SK-N-SH treated with all-trans-retinoic acid at 6 μM for 48 hours (cell line): ENCODE results near the gene RBM44.

Experiments used
- ATAC-seq: fragments of 200-7000 bp; cut with Tn5 transposase; 3 replicates; pipeline ENCODE4 v1.9.1; 2020; ENCODE audit warnings: mild to moderate bottlenecking, moderate library complexity
- BACH2 ChIP-seq: fragments of 250-450 bp; sonication (Bioruptor Pico); IDR thresholded peaks from 2 replicates; pipeline ENCODE4 v1.9.0; 2021; ENCODE audit warnings: mild to moderate bottlenecking, borderline replicate concordance
- CSDC2 ChIP-seq: fragments of 250-450 bp; sonication (Bioruptor Pico); IDR thresholded peaks from 2 replicates; pipeline ENCODE4 v1.5.0; 2020; ENCODE audit warnings: mild to moderate bottlenecking, moderate library complexity
- ESRRG ChIP-seq: fragments of 250-450 bp; sonication (Bioruptor Pico); IDR thresholded peaks from 2 replicates; pipeline ENCODE4 v1.6.1; 2021; ENCODE audit warnings: mild to moderate bottlenecking
- ISL1 ChIP-seq: fragments of 250-450 bp; sonication (Bioruptor Pico); IDR thresholded peaks from 2 replicates; pipeline ENCODE4 v2.1.2; 2022; ENCODE audit warnings: mild to moderate bottlenecking, moderate library complexity
- OSR1 ChIP-seq: fragments of 250-450 bp; sonication (Bioruptor Pico); IDR thresholded peaks from 2 replicates; pipeline ENCODE4 v1.8.0; 2022; ENCODE audit warnings: moderate library complexity, mild to moderate bottlenecking, inconsistent platforms
- PPARA ChIP-seq: fragments of 250-450 bp; sonication (Bioruptor Pico); IDR thresholded peaks from 2 replicates; pipeline ENCODE4 v1.5.0; 2020; ENCODE audit warnings: mild to moderate bottlenecking, borderline replicate concordance
- RARB ChIP-seq: fragments of 250-450 bp; sonication (Bioruptor Pico); IDR thresholded peaks from 2 replicates; pipeline ENCODE4 v1.8.0; 2021; ENCODE audit warnings: mild to moderate bottlenecking, moderate library complexity
- SNAI2 ChIP-seq: fragments of 250-450 bp; sonication (Bioruptor Pico); IDR thresholded peaks from 2 replicates; pipeline ENCODE4 v1.5.0; 2020; ENCODE audit warnings: mild to moderate bottlenecking, moderate library complexity
- TCF4 ChIP-seq: fragments of 250-450 bp; sonication (Bioruptor Pico); IDR thresholded peaks from 2 replicates; pipeline ENCODE4 v1.8.0; 2021; ENCODE audit warnings: mild to moderate bottlenecking, moderate library complexity, borderline replicate concordance
- ZFP3 ChIP-seq: fragments of 250-450 bp; sonication (Bioruptor Pico); IDR thresholded peaks from 2 replicates; pipeline ENCODE4 v1.5.0; 2020; ENCODE audit warnings: mild to moderate bottlenecking, moderate library complexity
- ZFP30 ChIP-seq: fragments of 450-650 bp; formaldehyde crosslinking; IDR thresholded peaks from 2 replicates; pipeline ENCODE4 v1.5.0; 2022; ENCODE audit warnings: mild to moderate bottlenecking, moderate library complexity
- ZNF8 ChIP-seq: fragments of 450-650 bp; formaldehyde crosslinking; IDR thresholded peaks from 2 replicates; pipeline ENCODE4 v1.5.0; 2020; ENCODE audit warnings: mild to moderate bottlenecking, moderate library complexity
- TF ChIP-seq, protein P1 (sequence below): fragments of 250-450 bp; sonication (Bioruptor Pico); IDR thresholded peaks from 2 replicates; pipeline ENCODE4 v1.5.1; 2021; ENCODE audit warnings: mild to moderate bottlenecking, moderate library complexity
- TF ChIP-seq, protein P2 (sequence below): fragments of 250-450 bp; sonication (Bioruptor Pico); IDR thresholded peaks from 2 replicates; pipeline ENCODE4 v1.5.1; 2020; ENCODE audit warnings: low read depth, mild to moderate bottlenecking, moderate library complexity
- TF ChIP-seq, protein P3 (sequence below): fragments of 250-450 bp; sonication (Bioruptor Pico); IDR thresholded peaks from 2 replicates; pipeline ENCODE4 v1.8.0; 2021; ENCODE audit warnings: low read depth, mild to moderate bottlenecking, moderate library complexity, borderline replicate concordance
- TF ChIP-seq, protein P4 (sequence below): fragments of 250-450 bp; sonication (Bioruptor Pico); IDR thresholded peaks from 2 replicates; pipeline ENCODE4 v1.8.0; 2020; ENCODE audit warnings: mild to moderate bottlenecking, moderate library complexity, borderline replicate concordance
- TF ChIP-seq, protein P5 (sequence below): fragments of 250-450 bp; sonication (Bioruptor Pico); IDR thresholded peaks from 2 replicates; pipeline ENCODE4 v1.5.0; 2020; ENCODE audit warnings: mild to moderate bottlenecking, moderate library complexity

Gene RBM44

DNA sequence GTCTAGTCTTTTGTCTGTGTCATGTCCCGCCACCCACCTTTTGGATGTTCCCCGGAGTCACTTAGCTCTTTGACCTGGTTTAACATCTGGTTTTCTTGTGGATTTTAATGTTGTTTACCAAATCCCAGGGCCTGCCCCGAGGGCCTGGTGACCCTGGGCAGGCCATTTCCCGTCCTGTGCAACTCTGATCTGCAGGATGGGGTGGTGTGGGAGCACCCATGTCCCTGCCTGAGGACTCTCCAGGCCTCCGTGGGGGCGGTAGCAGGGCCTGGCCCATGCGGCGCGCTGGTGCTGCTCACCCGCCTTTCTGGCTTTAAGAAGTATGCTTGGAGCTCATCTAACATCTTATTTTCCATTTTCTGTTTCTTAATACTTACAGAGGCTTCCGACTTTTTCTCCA, 71.5 kb downstream of the RBM44 start:
- TF ChIP-seq, protein P1, sequence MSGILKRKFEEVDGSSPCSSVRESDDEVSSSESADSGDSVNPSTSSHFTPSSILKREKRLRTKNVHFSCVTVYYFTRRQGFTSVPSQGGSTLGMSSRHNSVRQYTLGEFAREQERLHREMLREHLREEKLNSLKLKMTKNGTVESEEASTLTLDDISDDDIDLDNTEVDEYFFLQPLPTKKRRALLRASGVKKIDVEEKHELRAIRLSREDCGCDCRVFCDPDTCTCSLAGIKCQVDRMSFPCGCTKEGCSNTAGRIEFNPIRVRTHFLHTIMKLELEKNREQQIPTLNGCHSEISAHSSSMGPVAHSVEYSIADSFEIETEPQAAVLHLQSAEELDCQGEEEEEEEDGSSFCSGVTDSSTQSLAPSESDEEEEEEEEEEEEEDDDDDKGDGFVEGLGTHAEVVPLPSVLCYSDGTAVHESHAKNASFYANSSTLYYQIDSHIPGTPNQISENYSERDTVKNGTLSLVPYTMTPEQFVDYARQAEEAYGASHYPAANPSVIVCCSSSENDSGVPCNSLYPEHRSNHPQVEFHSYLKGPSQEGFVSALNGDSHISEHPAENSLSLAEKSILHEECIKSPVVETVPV (CRISPR knock-in tag) = no peak
- no peak for TF ChIP-seq ZFP30 (CRISPR knock-in tag)
- no peak for TF ChIP-seq CSDC2 (CRISPR knock-in tag)
- no peak for TF ChIP-seq RARB (CRISPR knock-in tag)
- TF ChIP-seq, protein P2, sequence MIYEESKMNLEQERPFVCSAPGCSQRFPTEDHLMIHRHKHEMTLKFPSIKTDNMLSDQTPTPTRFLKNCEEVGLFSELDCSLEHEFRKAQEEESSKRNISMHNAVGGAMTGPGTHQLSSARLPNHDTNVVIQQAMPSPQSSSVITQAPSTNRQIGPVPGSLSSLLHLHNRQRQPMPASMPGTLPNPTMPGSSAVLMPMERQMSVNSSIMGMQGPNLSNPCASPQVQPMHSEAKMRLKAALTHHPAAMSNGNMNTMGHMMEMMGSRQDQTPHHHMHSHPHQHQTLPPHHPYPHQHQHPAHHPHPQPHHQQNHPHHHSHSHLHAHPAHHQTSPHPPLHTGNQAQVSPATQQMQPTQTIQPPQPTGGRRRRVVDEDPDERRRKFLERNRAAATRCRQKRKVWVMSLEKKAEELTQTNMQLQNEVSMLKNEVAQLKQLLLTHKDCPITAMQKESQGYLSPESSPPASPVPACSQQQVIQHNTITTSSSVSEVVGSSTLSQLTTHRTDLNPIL (CRISPR knock-in tag) = no peak
- TF ChIP-seq, protein P3, sequence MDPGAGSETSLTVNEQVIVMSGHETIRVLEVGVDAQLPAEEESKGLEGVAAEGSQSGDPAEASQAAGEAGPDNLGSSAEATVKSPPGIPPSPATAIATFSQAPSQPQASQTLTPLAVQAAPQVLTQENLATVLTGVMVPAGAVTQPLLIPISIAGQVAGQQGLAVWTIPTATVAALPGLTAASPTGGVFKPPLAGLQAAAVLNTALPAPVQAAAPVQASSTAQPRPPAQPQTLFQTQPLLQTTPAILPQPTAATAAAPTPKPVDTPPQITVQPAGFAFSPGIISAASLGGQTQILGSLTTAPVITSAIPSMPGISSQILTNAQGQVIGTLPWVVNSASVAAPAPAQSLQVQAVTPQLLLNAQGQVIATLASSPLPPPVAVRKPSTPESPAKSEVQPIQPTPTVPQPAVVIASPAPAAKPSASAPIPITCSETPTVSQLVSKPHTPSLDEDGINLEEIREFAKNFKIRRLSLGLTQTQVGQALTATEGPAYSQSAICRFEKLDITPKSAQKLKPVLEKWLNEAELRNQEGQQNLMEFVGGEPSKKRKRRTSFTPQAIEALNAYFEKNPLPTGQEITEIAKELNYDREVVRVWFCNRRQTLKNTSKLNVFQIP (CRISPR knock-in tag) = no peak
- TF ChIP-seq SNAI2 (CRISPR knock-in tag) = no peak
- TF ChIP-seq OSR1 (CRISPR knock-in tag) = no peak
- no peak for TF ChIP-seq ZFP3
- ATAC-seq = no peak

DNA sequence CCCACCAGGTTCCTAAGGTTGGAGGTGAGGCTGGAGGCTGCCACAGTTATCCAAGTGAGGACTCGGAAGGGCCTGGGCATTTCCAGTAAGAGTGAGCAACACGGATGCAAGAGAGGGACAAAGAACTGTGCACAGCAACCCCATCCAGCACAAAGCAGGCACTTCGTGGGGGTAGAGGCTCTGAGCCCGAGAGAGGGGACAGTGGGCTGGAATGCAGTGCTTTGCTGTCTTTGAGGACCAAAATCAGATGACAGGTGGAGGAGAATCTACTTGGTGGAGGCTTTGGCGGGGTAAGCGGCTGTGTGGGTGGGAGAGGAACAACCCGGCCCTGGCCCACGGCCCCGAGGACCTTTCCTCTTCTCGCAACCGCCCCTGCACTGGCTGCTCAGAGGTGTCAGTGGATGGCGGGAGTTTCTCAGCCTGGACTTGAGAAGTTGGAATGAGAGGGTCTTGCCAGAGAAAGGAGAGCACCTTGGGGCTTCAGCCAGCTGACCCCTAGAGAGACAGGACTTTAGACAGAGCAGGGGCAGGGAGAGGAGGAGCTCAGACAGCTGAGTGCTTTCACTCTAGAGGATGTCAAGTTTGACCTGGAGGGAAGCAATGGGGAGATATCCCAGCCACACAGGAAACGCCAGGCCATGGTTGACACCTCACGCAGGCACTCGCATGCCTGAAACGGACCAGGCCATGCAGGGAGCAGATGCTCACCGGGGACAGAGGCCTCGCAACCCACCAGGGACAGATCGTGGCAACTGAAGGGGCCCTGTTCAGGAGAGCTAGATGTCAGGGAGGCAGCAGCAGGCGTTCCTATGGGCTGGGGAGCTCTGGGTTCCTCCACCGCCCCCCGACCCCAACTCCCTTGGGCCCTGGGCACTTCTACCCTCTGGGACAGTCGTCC, 72.4 kb downstream of the RBM44 start:
- ATAC-seq = no peak
- TF ChIP-seq ESRRG = no peak
- no peak for TF ChIP-seq ZFP30 (CRISPR knock-in tag)
- TF ChIP-seq, protein P4, sequence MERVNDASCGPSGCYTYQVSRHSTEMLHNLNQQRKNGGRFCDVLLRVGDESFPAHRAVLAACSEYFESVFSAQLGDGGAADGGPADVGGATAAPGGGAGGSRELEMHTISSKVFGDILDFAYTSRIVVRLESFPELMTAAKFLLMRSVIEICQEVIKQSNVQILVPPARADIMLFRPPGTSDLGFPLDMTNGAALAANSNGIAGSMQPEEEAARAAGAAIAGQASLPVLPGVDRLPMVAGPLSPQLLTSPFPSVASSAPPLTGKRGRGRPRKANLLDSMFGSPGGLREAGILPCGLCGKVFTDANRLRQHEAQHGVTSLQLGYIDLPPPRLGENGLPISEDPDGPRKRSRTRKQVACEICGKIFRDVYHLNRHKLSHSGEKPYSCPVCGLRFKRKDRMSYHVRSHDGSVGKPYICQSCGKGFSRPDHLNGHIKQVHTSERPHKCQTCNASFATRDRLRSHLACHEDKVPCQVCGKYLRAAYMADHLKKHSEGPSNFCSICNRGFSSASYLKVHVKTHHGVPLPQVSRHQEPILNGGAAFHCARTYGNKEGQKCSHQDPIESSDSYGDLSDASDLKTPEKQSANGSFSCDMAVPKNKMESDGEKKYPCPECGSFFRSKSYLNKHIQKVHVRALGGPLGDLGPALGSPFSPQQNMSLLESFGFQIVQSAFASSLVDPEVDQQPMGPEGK = no peak
- TF ChIP-seq, protein P2 (CRISPR knock-in tag) = no peak
- no peak for TF ChIP-seq TCF4 (CRISPR knock-in tag)
- TF ChIP-seq, protein P5, sequence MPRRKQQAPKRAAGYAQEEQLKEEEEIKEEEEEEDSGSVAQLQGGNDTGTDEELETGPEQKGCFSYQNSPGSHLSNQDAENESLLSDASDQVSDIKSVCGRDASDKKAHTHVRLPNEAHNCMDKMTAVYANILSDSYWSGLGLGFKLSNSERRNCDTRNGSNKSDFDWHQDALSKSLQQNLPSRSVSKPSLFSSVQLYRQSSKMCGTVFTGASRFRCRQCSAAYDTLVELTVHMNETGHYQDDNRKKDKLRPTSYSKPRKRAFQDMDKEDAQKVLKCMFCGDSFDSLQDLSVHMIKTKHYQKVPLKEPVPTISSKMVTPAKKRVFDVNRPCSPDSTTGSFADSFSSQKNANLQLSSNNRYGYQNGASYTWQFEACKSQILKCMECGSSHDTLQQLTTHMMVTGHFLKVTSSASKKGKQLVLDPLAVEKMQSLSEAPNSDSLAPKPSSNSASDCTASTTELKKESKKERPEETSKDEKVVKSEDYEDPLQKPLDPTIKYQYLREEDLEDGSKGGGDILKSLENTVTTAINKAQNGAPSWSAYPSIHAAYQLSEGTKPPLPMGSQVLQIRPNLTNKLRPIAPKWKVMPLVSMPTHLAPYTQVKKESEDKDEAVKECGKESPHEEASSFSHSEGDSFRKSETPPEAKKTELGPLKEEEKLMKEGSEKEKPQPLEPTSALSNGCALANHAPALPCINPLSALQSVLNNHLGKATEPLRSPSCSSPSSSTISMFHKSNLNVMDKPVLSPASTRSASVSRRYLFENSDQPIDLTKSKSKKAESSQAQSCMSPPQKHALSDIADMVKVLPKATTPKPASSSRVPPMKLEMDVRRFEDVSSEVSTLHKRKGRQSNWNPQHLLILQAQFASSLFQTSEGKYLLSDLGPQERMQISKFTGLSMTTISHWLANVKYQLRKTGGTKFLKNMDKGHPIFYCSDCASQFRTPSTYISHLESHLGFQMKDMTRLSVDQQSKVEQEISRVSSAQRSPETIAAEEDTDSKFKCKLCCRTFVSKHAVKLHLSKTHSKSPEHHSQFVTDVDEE (CRISPR knock-in tag) = no peak
- TF ChIP-seq OSR1 (CRISPR knock-in tag) = no peak
- no peak for TF ChIP-seq PPARA (CRISPR knock-in tag)

DNA sequence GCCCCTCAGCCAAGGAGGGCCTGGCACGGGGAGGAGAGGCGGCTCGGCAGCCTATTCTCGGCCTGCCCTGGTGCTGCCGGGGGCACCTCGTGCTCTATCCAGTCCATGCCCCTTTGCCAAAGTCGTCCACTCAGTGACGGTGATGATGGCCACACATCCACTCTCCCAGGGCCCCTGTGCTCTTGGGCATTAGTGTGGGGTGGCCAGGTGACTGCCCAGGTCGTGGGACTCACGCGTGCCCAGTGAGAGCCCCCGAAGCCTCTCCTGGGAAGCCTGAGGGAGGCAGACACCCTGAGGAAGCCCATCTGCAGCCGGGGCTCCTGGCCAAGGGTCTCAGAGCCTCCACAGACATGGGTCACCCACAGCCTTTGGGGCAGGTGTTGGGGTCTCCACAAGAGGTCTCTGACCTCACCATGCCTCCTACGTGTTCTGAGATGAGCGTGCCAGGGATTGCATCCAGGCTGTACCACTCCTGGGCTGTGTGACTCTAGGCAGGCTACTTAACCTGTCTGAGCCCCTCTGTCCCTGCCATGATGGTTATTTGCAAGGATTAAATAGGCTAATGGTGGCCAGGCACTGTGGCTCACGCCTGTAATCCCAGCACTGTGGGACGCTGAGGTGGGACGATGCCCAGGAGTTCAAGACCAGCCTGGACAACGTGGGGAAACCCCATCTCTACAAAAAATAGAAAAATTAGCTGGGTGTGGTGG, 73.8 kb downstream of the RBM44 start:
- ATAC-seq = no peak
- TF ChIP-seq ISL1 (no peak), PPARA (CRISPR knock-in tag) (no peak), RARB (CRISPR knock-in tag) (no peak), BACH2 (no peak), ZNF8 (CRISPR knock-in tag) (no peak)
- TF ChIP-seq, protein P4 = no peak
- TF ChIP-seq, protein P5 (CRISPR knock-in tag) = no peak
- TF ChIP-seq, protein P2 (CRISPR knock-in tag) = no peak
